ENCODE results near the gene EFR3B. TPM values are rescaled to one million over a fixed set of nuclear protein-coding genes. Genes with fewer than 3 reads are reported as not detected.

Gene EFR3B
- total RNA-seq, 1 experiment from 2014 or later: 0.09 TPM

DNA sequence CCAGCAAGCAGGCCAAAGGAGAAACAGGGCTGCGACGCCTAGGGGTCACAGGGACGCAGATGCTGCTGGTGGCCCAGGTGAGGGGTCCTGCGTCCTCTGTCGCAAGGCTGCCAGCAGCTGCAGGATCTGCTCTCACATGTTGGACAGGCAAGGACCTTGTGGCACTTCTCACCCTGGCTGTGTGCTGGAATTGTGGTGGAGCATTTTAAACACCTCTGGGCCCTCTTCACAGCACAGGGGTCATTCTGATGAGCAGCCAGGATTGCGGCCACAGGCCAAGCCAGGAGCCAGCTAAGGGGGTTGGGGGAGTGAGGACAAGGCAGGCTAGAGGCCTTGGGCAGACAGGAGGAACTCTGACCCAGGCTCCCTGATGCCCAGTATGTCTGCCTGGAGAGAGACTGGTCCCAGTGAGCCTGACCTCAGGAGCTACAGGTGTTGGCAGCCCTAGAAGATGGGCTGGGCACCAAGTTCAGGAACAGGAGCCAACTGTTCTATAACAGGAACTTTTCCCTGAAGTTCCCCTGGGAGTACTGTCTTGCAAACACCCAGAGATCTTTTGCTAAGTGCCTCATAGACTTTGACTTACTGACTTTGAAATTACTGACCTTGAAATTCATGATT is 40.2 kb downstream of the EFR3B start:
- Mint-ChIP-seq H3K9me3 (ENCODE audit: unreplicated experiment) (no peaks in the 10 kb centered on the region), H3K36me3 (ENCODE audit: insufficient read depth, unreplicated experiment) (peaks cover 6% of the 10 kb centered on the region), H3K27ac (ENCODE audit: low read depth, unreplicated experiment) (no peak overlapping the region), H3K27me3 (ENCODE audit: insufficient read depth, unreplicated experiment) (peaks cover 94% of the 10 kb centered on the region), H3K4me3 (ENCODE audit: unreplicated experiment) (no peak overlapping the region), H3K4me1 (ENCODE audit: insufficient read depth, unreplicated experiment) (peaks cover 16% of the 10 kb centered on the region)
- intact Hi-C loops (cut with micrococcal nuclease): no loop called here
- DNase-seq (ENCODE audit: unreplicated experiment): no peak
- CTCF ChIA-PET: interaction anchor here (0.5 to 0.7 kb wide), 3 partner anchors 82 to 162 kb away, joined by 3 to 5 read pairs (median 3); partner anchors contain the start of gene ADCY3
- TF ChIP-seq, protein P1, sequence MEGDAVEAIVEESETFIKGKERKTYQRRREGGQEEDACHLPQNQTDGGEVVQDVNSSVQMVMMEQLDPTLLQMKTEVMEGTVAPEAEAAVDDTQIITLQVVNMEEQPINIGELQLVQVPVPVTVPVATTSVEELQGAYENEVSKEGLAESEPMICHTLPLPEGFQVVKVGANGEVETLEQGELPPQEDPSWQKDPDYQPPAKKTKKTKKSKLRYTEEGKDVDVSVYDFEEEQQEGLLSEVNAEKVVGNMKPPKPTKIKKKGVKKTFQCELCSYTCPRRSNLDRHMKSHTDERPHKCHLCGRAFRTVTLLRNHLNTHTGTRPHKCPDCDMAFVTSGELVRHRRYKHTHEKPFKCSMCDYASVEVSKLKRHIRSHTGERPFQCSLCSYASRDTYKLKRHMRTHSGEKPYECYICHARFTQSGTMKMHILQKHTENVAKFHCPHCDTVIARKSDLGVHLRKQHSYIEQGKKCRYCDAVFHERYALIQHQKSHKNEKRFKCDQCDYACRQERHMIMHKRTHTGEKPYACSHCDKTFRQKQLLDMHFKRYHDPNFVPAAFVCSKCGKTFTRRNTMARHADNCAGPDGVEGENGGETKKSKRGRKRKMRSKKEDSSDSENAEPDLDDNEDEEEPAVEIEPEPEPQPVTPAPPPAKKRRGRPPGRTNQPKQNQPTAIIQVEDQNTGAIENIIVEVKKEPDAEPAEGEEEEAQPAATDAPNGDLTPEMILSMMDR (IDR thresholded peaks at IDR 0.05; ENCODE audit: unreplicated experiment): no peak
- POLR2A ChIA-PET: no interaction called here
- no TSS peak for BruUV-seq (replicated peaks)

DNA sequence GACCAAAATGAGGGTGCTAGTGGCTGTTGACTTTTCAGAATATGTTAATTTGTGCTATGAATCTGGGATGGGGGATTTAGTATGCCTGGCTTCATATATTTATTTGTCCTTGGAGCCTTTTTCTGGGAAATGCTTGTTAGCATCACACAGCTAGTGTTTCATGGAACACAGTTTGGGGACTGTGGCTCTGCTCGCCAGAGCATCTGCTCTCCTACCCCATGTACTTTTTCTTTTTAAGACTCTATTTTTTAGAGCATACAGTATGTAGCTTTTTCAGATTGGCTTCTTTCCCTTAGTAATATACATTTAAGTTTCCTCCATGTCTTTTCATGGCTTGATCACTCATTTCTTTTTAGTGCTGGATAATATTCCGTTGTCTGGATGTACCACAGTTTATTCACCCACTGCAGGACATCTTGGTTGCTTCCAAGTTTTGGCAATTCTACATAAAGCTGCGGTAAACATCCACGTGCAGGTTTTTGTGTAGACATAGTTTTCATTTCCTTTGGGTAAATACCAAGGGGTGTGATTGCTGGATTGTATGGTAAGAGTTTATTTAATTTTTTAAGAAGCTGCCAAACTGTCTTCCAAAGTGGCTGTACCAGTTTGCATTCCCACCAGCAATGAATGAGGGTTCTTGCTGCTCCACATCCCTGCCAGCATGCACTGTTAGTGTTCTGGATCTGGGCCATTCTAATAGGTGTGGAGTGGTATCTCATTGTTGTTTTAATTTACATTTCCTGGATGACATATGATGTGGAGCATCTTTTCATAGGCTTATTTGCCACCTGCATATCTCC is 44.1 kb downstream of the EFR3B start:
- TF ChIP-seq, protein P1 (IDR thresholded peaks at IDR 0.05; ENCODE audit: unreplicated experiment): no peak
- ChIA-PET CTCF (no interaction called here), POLR2A (interaction anchor here (0.6 kb wide), 1 partner anchor 27 kb away, joined by 3 read pairs; no protein-coding TSS in a partner anchor)
- intact Hi-C loops (cut with micrococcal nuclease): no loop called here
- Mint-ChIP-seq H3K36me3 (ENCODE audit: insufficient read depth, unreplicated experiment) (peaks cover 6% of the 10 kb centered on the region), H3K27ac (ENCODE audit: low read depth, unreplicated experiment) (no peak overlapping the region), H3K4me1 (ENCODE audit: insufficient read depth, unreplicated experiment) (no peaks in the 10 kb centered on the region), H3K9me3 (ENCODE audit: unreplicated experiment) (no peaks in the 10 kb centered on the region), H3K4me3 (ENCODE audit: unreplicated experiment) (no peak overlapping the region), H3K27me3 (ENCODE audit: insufficient read depth, unreplicated experiment) (peaks cover 78% of the 10 kb centered on the region)
- no TSS peak for BruUV-seq (replicated peaks)
- DNase-seq (ENCODE audit: unreplicated experiment): no peak

DNA sequence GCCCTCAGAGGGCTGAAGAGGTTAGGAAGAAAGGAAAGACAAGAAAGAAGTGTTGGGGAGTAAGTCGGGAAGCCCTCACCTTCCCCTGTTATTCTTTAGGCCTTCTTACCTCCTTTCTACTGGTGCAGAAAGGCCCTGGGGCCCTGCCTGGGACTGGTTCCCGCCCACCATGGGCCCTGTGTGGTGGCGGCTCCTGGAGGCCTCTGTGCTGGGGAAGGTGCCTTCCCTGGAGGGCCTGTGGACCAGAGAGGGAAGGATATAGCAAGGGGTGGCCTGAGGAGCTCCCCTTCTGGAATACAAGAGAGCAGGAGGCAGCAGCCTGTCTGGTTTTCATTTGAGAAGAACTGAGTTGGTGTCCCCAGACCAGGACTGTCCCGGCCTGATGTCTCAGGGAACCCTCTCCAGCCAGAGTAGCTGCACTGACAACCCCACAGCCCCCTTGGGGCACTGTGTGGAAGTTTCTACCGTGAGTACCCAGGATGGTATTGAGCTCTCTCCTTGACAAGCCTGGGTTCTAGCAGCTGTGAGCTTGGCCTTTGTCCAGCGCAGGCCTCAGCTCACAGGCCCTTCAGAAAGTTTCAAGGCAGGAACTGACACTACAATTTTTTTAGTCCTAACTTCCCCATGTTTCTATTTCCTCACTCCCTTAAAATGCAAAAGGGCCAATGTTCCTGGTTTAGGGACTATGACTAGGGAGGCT is 47.1 kb downstream of the EFR3B start:
- BruUV-seq (replicated peaks): no TSS peak
- POLR2A ChIA-PET: no interaction called here
- H3K9me3 Mint-ChIP-seq (ENCODE audit: unreplicated experiment): no peaks in the 10 kb centered on the region
- H3K4me3 Mint-ChIP-seq (ENCODE audit: unreplicated experiment): no peak overlapping the region
- intact Hi-C loops (cut with micrococcal nuclease): no loop called here
- CTCF ChIA-PET: interaction anchor here (1.2 kb wide), 1 partner anchor 66 kb away, joined by 3 read pairs; no protein-coding TSS in a partner anchor
- no peaks in the 10 kb centered on the region for H3K4me1 Mint-ChIP-seq (ENCODE audit: insufficient read depth, unreplicated experiment)
- peaks cover 53% of the 10 kb centered on the region for H3K27me3 Mint-ChIP-seq (ENCODE audit: insufficient read depth, unreplicated experiment)
- TF ChIP-seq, protein P1 (IDR thresholded peaks at IDR 0.05; ENCODE audit: unreplicated experiment): no peak
- no peak overlapping the region for H3K27ac Mint-ChIP-seq (ENCODE audit: low read depth, unreplicated experiment)
- DNase-seq (ENCODE audit: unreplicated experiment): no peak
- peaks cover 6% of the 10 kb centered on the region for H3K36me3 Mint-ChIP-seq (ENCODE audit: insufficient read depth, unreplicated experiment)

Measured in MCF 10A (cell line).